Measurements from ENCODE around the gene CCBE1.

CCBE1 gene

DNA sequence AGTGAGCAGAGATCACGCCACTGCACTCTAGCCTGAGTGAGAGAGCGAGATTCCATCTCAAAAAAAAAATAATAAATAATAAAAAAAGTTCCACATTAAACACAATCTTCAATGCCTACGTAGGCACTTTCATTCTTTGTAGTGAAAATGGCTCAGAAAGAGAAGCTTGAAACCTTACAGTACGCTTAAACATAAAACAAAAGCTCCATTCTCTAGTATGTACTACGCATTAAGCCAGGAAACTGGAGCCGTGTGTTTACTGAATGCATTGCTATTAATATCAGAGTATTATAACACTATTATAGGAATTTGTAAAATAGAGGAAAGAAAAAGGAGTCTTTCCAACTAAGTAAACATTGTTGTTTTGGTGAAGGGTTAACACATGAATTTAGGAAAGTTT is 296.8 kb downstream of the CCBE1 start:
- H3K4me3 ChIP-seq (ENCODE audit: low read length) = no peak overlapping the region
- TF ChIP-seq, protein P1, sequence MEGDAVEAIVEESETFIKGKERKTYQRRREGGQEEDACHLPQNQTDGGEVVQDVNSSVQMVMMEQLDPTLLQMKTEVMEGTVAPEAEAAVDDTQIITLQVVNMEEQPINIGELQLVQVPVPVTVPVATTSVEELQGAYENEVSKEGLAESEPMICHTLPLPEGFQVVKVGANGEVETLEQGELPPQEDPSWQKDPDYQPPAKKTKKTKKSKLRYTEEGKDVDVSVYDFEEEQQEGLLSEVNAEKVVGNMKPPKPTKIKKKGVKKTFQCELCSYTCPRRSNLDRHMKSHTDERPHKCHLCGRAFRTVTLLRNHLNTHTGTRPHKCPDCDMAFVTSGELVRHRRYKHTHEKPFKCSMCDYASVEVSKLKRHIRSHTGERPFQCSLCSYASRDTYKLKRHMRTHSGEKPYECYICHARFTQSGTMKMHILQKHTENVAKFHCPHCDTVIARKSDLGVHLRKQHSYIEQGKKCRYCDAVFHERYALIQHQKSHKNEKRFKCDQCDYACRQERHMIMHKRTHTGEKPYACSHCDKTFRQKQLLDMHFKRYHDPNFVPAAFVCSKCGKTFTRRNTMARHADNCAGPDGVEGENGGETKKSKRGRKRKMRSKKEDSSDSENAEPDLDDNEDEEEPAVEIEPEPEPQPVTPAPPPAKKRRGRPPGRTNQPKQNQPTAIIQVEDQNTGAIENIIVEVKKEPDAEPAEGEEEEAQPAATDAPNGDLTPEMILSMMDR (conservative IDR thresholded peaks at IDR 0.05; ENCODE audit: low read length) = no peak
- DNase-seq (ENCODE audit: low read depth) = no peak

DNA sequence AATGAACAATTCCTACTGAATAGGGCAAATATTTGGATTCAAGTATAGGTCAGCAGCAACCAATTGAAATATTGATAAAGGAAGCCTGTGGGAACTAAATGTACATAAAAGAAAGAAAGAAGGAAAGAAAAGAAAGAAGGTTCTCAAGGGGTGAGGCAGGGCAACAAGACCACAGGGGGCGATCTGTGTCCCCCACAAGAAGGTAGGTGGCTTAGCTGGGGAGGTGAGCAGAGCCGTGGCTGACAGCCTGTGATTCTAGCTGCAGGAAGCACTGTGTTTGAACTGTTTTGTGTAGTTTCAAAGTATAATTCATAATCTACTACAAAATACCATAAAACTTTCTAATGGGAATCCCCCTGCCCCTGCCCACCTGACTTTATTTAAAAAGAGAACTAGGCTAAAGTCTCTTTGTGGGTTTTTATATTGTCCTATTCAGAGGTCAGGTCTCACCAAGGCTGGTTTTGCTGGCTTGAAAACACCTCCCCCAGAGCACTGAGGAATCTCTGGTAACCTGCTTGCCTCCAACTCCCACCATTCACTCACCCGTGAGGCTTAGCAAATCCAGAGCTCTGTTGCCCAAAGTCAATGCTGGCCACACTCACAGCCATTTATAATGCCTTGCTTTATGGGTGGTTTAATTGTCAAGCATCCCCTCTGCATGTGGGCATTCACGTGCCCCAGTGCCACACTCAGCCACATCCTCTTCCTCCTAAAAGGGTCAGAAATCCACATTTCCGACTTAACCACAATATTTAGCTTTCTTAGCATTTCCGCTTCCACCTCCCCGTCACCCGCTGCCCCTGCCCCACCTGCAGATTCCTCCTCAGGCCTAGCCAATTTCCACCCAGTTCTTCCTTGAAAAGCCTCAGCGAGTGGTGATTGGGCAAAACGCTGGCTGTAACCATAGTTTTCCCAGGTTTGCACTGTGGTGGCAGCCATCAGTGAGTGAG is 301.7 kb downstream of the CCBE1 start:
- TF ChIP-seq, protein P1 (conservative IDR thresholded peaks at IDR 0.05; ENCODE audit: low read length) = no peak
- DNase-seq (ENCODE audit: low read depth) = no peak
- no peak overlapping the region for H3K4me3 ChIP-seq (ENCODE audit: low read length)

DNA sequence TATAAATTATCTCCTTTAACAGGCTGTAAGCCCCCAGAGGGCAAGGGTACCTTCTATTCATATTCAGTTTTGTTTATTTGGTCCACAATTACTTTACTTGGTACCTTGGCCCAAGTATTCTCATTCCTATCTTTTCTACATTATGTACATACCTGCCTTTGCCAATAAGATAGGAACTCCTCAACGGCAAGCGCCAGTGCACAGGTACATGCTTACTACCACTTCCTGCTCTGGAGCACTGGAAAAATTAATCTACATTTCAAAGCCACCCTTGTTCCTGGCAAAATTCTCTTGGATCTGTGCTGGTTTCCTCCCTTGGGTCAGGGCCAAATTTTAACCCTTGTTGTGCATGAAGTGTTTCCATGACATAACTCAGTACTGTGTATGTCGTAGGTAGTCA is 303.8 kb downstream of the CCBE1 start:
- TF ChIP-seq, protein P1 (conservative IDR thresholded peaks at IDR 0.05; ENCODE audit: low read length) = no peak
- DNase-seq (ENCODE audit: low read depth) = no peak
- no peak overlapping the region for H3K4me3 ChIP-seq (ENCODE audit: low read length)

DNA sequence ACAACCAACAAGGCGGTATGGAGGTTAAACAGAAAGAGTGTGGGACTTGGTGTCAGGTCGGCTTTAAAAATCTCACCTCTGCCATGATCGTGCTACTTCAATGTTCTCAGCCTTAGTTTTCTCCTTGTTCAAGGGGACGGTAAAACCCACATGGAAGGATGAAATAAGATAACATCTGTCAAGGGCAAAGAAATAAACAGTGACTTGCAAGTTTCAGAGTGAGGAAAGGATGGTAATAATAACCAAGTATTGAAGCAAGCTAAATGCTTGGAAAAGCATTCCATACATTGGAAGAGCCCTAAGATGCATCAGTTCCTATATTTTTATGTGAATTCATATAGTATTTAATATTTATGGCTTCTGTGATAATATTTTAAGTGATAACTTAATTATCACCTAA is 308.4 kb downstream of the CCBE1 start:
- TF ChIP-seq, protein P1 (conservative IDR thresholded peaks at IDR 0.05; ENCODE audit: low read length) = no peak
- no peak overlapping the region for H3K4me3 ChIP-seq (ENCODE audit: low read length)
- no peak for DNase-seq (ENCODE audit: low read depth)

DNA sequence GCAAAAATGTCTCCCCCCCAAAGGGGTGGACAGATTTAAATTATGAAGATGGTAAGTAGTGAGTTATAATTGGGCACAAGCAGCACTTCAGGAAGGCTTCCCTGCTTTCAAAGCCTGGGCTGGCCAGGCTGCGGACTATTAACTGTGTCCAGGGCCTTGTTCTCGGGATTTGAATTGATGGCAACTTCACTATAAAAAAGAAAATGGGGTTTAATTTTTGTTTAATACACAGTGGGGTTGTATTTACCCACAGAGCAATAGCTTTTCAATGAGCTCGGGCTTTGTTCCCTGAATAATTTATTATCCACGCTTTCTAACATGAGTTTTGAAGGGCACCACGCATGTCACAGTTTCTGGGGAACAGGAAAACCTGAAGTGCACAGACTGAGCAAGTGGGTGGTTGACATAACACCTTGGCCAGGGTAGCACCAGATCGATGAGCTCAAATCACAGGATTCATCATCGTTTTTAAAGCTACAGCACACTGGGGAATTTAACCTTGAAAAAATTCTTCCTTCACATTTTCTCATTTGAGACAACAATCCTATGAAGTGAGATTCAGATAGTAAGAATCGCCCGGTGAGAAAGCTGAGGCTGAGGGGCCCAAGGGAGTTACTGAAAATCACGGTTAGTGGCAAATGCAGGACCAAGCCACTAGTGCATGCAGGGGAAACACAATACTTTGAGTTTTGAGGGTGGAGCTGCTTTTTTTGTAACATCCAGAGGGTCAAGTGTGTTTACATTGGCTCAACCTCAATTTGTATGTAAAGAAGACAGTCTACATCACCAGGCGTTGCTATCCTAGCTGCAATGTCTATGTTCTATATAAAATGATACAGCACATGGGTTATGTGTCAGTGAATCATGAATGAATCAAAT is 309.3 kb downstream of the CCBE1 start:
- DNase-seq (ENCODE audit: low read depth) = no peak
- no peak overlapping the region for H3K4me3 ChIP-seq (ENCODE audit: low read length)
- TF ChIP-seq, protein P1 (conservative IDR thresholded peaks at IDR 0.05; ENCODE audit: low read length) = no peak

DNA sequence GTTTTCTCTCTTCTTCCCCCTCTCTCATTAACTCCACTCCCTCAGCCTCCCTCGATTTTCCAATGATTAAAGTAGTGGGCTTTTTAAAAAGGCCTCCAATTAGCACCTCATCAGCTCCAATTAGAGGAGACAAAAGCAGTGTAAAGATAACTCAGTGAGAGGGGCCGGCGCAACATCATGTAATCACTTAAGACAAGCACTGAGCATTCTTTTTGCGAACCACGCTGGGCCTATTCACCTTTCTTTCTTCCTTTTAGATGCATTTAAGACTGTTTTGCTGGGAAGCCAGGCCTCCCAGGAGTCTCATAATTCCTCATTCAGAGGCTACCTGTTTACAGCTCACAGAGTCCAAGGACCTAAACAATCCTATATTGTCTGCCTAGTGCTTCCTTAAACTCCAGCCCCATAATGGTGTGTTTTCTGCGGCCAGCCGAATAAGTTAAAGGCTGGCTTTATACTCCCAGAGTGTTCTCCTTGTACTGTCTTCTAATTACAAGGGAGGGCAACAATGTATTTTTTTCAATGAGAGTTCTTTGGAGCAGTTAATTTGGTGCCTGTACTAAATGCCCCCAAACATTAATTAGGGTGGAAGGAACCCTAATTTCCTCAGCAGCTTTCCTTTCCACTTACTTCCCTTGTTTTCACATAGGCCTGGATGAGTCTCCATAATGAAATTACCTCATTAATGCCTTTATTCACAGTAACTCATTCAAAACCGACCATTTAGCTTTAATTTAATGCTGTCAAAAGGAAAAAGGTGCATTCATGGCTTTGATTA is 310.1 kb downstream of the CCBE1 start:
- no peak overlapping the region for H3K4me3 ChIP-seq (ENCODE audit: low read length)
- TF ChIP-seq, protein P1 (conservative IDR thresholded peaks at IDR 0.05; ENCODE audit: low read length) = no peak
- DNase-seq (ENCODE audit: low read depth) = no peak
